Uterus (tissue), 4 donors: ENCODE results near the gene TMPRSS6. TPM values are rescaled to one million over a fixed set of nuclear protein-coding genes. Genes with fewer than 3 reads are reported as not detected.

Experiments
- DNase-seq, 2 donors: peaks; one replicate each; pipeline ENCODE4 v3.0.0-alpha.2; 2019 to 2020
- H3K27ac ChIP-seq, 2 donors: fragments of 200-600 bp; sonication (generic); 1 replicate in 1 of 2; 2 replicates in 1 of 2; pipeline ENCODE4 v1.5.1; 2016 to 2018
- H3K27me3 ChIP-seq, 2 donors: fragments of 200-600 bp; sonication (generic); one replicate each; pipeline ENCODE4 v1.5.1; 2018 to 2019; ENCODE audit warnings: control low read depth in 1 of 2
- H3K36me3 ChIP-seq, 2 donors: fragments of 200-600 bp; sonication (generic); one replicate each; pipeline ENCODE4 v1.5.1; 2019; ENCODE audit warnings: control low read depth in 1 of 2
- H3K4me1 ChIP-seq, 2 donors: fragments of 200-600 bp; sonication (generic); one replicate each; pipeline ENCODE4 v1.5.1; 2018 to 2019; ENCODE audit warnings: control low read depth in 1 of 2
- H3K4me3 ChIP-seq, 2 donors: fragments of 200-600 bp; sonication (generic); 1 replicate in 1 of 2; 2 replicates in 1 of 2; pipeline ENCODE4 v1.5.1; 2018 to 2019; ENCODE audit warnings: mild to moderate bottlenecking in 1 of 2
- H3K9me3 ChIP-seq, 2 donors: fragments of 200-600 bp; sonication (generic); one replicate each; pipeline ENCODE4 v1.5.1; 2019; ENCODE audit warnings: control low read depth in 1 of 2
- CTCF ChIP-seq, 4 experiments: fragments of 200-600 bp in 2 of 4; fragments of 450-650 bp in 2 of 4; sonication (generic) in 2 of 4; IDR thresholded peaks; one replicate each; pipeline ENCODE4 v1.5.1; 2016 to 2019; ENCODE audit warnings: antibody characterized with exemption in 4 of 4, mild to moderate bottlenecking in 2 of 4, moderate library complexity in 1 of 4
- POLR2A ChIP-seq, 2 donors: fragments of 450-650 bp; IDR thresholded peaks; one replicate each; pipeline ENCODE4 v1.6.1; 2016; ENCODE audit warnings: antibody characterized with exemption in 2 of 2, mild to moderate bottlenecking in 1 of 2, moderate library complexity in 1 of 2
- intact Hi-C: fragments of 100-400 bp; cut with DNase I; formaldehyde crosslinking; loops from one replicate; pipeline ENCODE4 v1.15.1; 2023; ENCODE audit warnings: low total_unique reads
- total RNA-seq, 4 donors: library from RNA; depleted of rRNA in 3 of 4; stranded (reverse); fragments of >200 nt in 3 of 4; gene quantifications; one replicate each; pipeline versions ENCODE4 v1.1.0 to v1.2.4, GENCODE V29; 2014 to 2023
- donor health status: DM: yes; HTN: yes; CAD: no.

TMPRSS6 gene
- total RNA-seq, 4 donors from 2014 or later = not detected

GRCh38 chr22:37154925-37155712 is 45.6 kb upstream of the TMPRSS6 start:
- Histone ChIP-seq H3K4me3 (no peak overlapping the region), H3K27me3 (no peaks in the 10 kb centered on the region), H3K4me1 (no peaks in the 10 kb centered on the region), H3K36me3 (no peaks in the 10 kb centered on the region), H3K27ac (no peak overlapping the region), H3K9me3 (peaks cover 0 to 3% of the 10 kb centered on the region in 2 donors)
- TF ChIP-seq POLR2A (IDR thresholded peaks at IDR 0.05) (no peak), CTCF (IDR thresholded peaks at IDR 0.05) (no peak)
- intact Hi-C loops = no loop called here
- no peak for DNase-seq

GRCh38 chr22:37153901-37154300 is 44.4 kb upstream of the TMPRSS6 start:
- intact Hi-C loops = no loop called here

GRCh38 chr22:37151401-37151800 is 41.9 kb upstream of the TMPRSS6 start:
- Histone ChIP-seq H3K36me3 (no peaks in the 10 kb centered on the region), H3K4me1 (no peaks in the 10 kb centered on the region), H3K27ac (no peak overlapping the region), H3K9me3 (peaks cover 0 to 3% of the 10 kb centered on the region in 2 donors), H3K27me3 (no peaks in the 10 kb centered on the region), H3K4me3 (no peak overlapping the region)
- no peak for DNase-seq
- intact Hi-C loops = no loop called here
- TF ChIP-seq CTCF (IDR thresholded peaks at IDR 0.05) (no peak), POLR2A (IDR thresholded peaks at IDR 0.05) (no peak)

More at GRCh38 chr22:37153901-37154300, 44.4 kb upstream of the TMPRSS6 start:
- DNase-seq = no peak
- H3K27me3 ChIP-seq = no peaks in the 10 kb centered on the region
- H3K4me3 ChIP-seq = no peak overlapping the region
- TF ChIP-seq CTCF (IDR thresholded peaks at IDR 0.05) (no peak), POLR2A (IDR thresholded peaks at IDR 0.05) (no peak)
- peaks cover 0 to 3% of the 10 kb centered on the region in 2 donors for H3K9me3 ChIP-seq
- no peaks in the 10 kb centered on the region for H3K36me3 ChIP-seq
- H3K4me1 ChIP-seq = no peaks in the 10 kb centered on the region
- no peak overlapping the region for H3K27ac ChIP-seq

- DNase-seq = no peak
- no peak overlapping the region for H3K4me3 ChIP-seq
- no peak for TF ChIP-seq CTCF (IDR thresholded peaks at IDR 0.05)
- TF ChIP-seq POLR2A (IDR thresholded peaks at IDR 0.05) = no peak
- intact Hi-C loops = no loop called here
- H3K36me3 ChIP-seq = no peaks in the 10 kb centered on the region
- no peaks in the 10 kb centered on the region for H3K4me1 ChIP-seq
- H3K27me3 ChIP-seq = no peaks in the 10 kb centered on the region
- no peak overlapping the region for H3K27ac ChIP-seq
- peaks cover 0 to 3% of the 10 kb centered on the region in 2 donors for H3K9me3 ChIP-seq
Observed at GRCh38 chr22:37150701-37151100, 41.2 kb upstream of the TMPRSS6 start.
